Spleen (tissue), 7 donors: ENCODE results near the gene MIS12.

Source experiments
- POLR2A ChIP-seq, 3 donors: fragments of 450-650 bp; IDR thresholded peaks; one replicate each; pipeline ENCODE4 v1.5.1; 2017; ENCODE audit warnings: antibody characterized with exemption in 3 of 3, mild to moderate bottlenecking in 1 of 3
- TF ChIP-seq, protein P1 (sequence below), 11 experiments: fragments of 200-600 bp in 7 of 11; fragments of 450-650 bp in 4 of 11; sonication (generic) in 4 of 11; IDR thresholded peaks in 8 of 11; conservative IDR thresholded peaks in 3 of 11; 1 replicate in 7 of 11; 2 replicates in 4 of 11; pipeline versions ENCODE4 v1.4.0 to v1.8.0; 2016 to 2021; ENCODE audit warnings: antibody characterized with exemption in 11 of 11, inconsistent platforms in 4 of 11, mild to moderate bottlenecking in 1 of 11
- donor health status: DM: no; HTN: no; CAD: no; lungs with moderate emphysema.
- donor health status: DM: no; HTN: no; CAD: no.
- donor health status: DM: no; HTN: no; CAD: no.

DNA sequence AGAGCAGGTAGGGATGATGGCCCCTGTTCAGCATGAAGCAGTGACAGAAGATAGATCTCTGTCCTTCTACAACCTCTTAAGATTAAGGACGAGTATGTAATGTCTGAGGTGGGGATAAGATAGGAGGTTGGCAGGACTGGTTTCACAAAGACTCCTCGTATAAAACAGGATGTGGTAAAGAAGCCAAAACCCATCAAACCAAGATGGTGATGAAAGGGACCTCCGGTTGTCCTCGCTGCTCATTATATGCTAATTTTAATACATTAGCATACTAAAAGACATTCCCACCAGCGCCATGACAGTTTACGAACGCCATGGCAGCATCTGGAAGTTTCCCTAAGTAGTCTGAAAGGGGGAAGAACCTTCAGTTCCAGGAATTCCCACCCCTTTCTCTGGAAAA, 27.3 kb downstream of the MIS12 start:
- TF ChIP-seq, protein P1, sequence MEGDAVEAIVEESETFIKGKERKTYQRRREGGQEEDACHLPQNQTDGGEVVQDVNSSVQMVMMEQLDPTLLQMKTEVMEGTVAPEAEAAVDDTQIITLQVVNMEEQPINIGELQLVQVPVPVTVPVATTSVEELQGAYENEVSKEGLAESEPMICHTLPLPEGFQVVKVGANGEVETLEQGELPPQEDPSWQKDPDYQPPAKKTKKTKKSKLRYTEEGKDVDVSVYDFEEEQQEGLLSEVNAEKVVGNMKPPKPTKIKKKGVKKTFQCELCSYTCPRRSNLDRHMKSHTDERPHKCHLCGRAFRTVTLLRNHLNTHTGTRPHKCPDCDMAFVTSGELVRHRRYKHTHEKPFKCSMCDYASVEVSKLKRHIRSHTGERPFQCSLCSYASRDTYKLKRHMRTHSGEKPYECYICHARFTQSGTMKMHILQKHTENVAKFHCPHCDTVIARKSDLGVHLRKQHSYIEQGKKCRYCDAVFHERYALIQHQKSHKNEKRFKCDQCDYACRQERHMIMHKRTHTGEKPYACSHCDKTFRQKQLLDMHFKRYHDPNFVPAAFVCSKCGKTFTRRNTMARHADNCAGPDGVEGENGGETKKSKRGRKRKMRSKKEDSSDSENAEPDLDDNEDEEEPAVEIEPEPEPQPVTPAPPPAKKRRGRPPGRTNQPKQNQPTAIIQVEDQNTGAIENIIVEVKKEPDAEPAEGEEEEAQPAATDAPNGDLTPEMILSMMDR (IDR thresholded peaks at IDR 0.05 in 8 of 11, conservative IDR thresholded peaks at IDR 0.05 in 3 of 11): no peak
- TF ChIP-seq POLR2A (IDR thresholded peaks at IDR 0.05): no peak
